Measurements from ENCODE around the gene NOCT. TPM values are rescaled to one million over a fixed set of nuclear protein-coding genes. Genes with fewer than 3 reads are reported as not detected.

The NOCT gene
- total and polyA plus RNA-seq, 2 experiments from 2014 or later = 16.0 to 76.6 TPM

DNA sequence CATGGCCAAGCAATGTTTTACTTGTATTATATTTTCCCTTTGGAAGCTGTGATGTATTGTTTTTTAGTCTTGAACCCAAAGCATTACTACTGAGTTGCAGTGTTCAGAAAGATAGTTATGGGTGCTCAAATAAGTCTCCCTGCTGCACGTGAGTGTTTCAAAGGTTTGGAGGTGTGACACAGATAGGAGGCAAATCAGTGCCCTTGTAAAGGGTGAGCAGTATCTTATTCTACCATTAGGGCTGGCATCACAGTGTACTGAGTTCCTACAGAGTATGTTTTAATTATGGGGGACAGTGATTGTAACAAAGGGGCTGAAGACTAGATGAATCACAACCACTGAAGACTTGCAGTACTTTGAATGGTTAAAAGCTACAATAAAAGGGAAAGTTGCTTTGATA, 38.3 kb downstream of the NOCT start:
- Mint-ChIP-seq H3K27ac (no peak overlapping the region), H3K4me3 (no peak overlapping the region), H3K9me3 (no peaks in the 10 kb centered on the region), H3K4me1 (peaks cover 10% of the 10 kb centered on the region), H3K27me3 (ENCODE audit: insufficient read depth, low read depth, poor library complexity) (peaks cover 4% of the 10 kb centered on the region), H3K36me3 (ENCODE audit: low read depth) (peaks cover 10% of the 10 kb centered on the region)
- no peaks in the 10 kb centered on the region for H3F3A ChIP-seq (replicated peaks; ENCODE audit: low read depth)
- H3K4me1 ChIP-seq (ENCODE audit: insufficient read depth) = peaks cover 12% of the 10 kb centered on the region; the same call in 1 of the 2 replicates
- H3K9me2 ChIP-seq (ENCODE audit: insufficient read depth) = no peaks in the 10 kb centered on the region
- DNase-seq (ENCODE audit: low spot score) = no peak
- TF ChIP-seq, protein P1, sequence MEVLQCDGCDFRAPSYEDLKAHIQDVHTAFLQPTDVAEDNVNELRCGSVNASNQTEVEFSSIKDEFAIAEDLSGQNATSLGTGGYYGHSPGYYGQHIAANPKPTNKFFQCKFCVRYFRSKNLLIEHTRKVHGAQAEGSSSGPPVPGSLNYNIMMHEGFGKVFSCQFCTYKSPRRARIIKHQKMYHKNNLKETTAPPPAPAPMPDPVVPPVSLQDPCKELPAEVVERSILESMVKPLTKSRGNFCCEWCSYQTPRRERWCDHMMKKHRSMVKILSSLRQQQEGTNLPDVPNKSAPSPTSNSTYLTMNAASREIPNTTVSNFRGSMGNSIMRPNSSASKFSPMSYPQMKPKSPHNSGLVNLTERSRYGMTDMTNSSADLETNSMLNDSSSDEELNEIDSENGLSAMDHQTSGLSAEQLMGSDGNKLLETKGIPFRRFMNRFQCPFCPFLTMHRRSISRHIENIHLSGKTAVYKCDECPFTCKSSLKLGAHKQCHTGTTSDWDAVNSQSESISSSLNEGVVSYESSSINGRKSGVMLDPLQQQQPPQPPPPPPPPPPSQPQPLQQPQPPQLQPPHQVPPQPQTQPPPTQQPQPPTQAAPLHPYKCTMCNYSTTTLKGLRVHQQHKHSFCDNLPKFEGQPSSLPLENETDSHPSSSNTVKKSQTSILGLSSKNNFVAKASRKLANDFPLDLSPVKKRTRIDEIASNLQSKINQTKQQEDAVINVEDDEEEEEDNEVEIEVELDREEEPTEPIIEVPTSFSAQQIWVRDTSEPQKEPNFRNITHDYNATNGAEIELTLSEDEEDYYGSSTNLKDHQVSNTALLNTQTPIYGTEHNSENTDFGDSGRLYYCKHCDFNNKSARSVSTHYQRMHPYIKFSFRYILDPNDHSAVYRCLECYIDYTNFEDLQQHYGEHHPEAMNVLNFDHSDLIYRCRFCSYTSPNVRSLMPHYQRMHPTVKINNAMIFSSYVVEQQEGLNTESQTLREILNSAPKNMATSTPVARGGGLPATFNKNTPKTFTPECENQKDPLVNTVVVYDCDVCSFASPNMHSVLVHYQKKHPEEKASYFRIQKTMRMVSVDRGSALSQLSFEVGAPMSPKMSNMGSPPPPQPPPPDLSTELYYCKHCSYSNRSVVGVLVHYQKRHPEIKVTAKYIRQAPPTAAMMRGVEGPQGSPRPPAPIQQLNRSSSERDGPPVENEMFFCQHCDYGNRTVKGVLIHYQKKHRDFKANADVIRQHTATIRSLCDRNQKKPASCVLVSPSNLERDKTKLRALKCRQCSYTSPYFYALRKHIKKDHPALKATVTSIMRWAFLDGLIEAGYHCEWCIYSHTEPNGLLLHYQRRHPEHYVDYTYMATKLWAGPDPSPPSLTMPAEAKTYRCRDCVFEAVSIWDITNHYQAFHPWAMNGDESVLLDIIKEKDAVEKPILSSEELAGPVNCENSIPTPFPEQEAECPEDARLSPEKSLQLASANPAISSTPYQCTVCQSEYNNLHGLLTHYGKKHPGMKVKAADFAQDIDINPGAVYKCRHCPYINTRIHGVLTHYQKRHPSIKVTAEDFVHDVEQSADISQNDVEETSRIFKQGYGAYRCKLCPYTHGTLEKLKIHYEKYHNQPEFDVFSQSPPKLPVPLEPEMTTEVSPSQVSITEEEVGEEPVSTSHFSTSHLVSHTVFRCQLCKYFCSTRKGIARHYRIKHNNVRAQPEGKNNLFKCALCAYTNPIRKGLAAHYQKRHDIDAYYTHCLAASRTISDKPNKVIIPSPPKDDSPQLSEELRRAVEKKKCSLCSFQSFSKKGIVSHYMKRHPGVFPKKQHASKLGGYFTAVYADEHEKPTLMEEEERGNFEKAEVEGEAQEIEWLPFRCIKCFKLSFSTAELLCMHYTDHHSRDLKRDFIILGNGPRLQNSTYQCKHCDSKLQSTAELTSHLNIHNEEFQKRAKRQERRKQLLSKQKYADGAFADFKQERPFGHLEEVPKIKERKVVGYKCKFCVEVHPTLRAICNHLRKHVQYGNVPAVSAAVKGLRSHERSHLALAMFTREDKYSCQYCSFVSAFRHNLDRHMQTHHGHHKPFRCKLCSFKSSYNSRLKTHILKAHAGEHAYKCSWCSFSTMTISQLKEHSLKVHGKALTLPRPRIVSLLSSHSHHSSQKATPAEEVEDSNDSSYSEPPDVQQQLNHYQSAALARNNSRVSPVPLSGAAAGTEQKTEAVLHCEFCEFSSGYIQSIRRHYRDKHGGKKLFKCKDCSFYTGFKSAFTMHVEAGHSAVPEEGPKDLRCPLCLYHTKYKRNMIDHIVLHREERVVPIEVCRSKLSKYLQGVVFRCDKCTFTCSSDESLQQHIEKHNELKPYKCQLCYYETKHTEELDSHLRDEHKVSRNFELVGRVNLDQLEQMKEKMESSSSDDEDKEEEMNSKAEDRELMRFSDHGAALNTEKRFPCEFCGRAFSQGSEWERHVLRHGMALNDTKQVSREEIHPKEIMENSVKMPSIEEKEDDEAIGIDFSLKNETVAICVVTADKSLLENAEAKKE (CRISPR knock-in tag; IDR thresholded peaks at IDR 0.05) = no peak
- TF ChIP-seq NANOG (IDR thresholded peaks at IDR 0.05; ENCODE audit: borderline replicate concordance) = no peak
- ATAC-seq = no peak
- H4K20me1 ChIP-seq (replicated peaks; ENCODE audit: insufficient read depth) = peaks cover 31% of the 10 kb centered on the region
- no peaks in the 10 kb centered on the region for H3K27me3 ChIP-seq (ENCODE audit: insufficient read depth)
- no peak overlapping the region for H2AFZ ChIP-seq
- peaks cover 6% of the 10 kb centered on the region; the same call in 1 of the 2 replicates for H3K36me3 ChIP-seq (ENCODE audit: insufficient read depth)
- no peak overlapping the region for H3K27ac ChIP-seq (ENCODE audit: low read depth)
- H3K4me2 ChIP-seq = no peak overlapping the region
- H3K4me3 ChIP-seq = no peak overlapping the region
- H3K79me2 ChIP-seq (replicated peaks; ENCODE audit: insufficient read depth) = 0 out of 2 replicates have a peak, but pooled peaks cover 11% of the 10 kb centered on the region

DNA sequence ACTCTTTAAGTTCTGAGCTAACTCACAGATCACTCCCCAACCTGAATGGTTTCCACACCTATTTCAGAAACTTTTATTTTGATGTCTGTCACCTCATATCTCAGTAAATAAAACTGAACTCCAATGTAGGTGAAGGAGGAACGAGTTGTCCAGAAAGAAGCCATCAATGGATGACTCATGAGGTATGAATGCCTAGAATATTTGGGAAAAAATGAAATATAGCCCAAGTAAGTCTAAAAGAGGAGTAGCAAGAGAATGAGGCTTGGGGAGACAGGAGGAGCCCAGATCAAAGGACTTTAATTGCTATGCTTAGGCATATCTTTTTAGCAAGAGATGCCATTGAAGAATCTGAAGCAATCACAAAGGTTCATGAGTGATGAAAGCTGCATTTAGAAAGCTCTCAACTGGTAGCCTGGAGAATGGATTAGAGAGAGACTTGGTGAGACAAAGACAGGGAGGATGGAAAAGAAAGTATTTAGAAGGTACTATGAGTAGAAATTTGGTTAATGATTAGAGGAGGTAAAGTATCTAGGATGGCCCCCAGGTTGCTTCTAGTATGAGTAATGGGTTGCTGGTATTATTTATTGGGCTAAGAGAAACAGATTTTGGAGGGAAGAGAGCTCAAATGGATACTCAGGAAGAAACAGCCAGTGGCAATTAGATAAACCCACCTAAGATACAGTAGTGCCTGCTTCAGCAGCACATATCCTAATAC, 39.4 kb downstream of the NOCT start:
- no peaks in the 10 kb centered on the region for H3K27me3 ChIP-seq (ENCODE audit: insufficient read depth)
- peaks cover 15% of the 10 kb centered on the region; the same call in 1 of the 2 replicates for H3K36me3 ChIP-seq (ENCODE audit: insufficient read depth)
- H4K20me1 ChIP-seq (replicated peaks; ENCODE audit: insufficient read depth) = peaks cover 33% of the 10 kb centered on the region
- no peak overlapping the region for H3K4me2 ChIP-seq
- H3K4me3 Mint-ChIP-seq = no peak overlapping the region
- peaks cover 7% of the 10 kb centered on the region for H3K4me1 Mint-ChIP-seq
- peaks cover 2% of the 10 kb centered on the region for H3K27me3 Mint-ChIP-seq (ENCODE audit: insufficient read depth, low read depth, poor library complexity)
- no peaks in the 10 kb centered on the region for H3K9me2 ChIP-seq (ENCODE audit: insufficient read depth)
- H3K27ac ChIP-seq (ENCODE audit: low read depth) = no peak overlapping the region
- H3K36me3 Mint-ChIP-seq (ENCODE audit: low read depth) = peaks cover 17% of the 10 kb centered on the region
- H2AFZ ChIP-seq = no peak overlapping the region
- 0 out of 2 replicates have a peak, but pooled peaks cover 10% of the 10 kb centered on the region for H3K79me2 ChIP-seq (replicated peaks; ENCODE audit: insufficient read depth)
- H3K27ac Mint-ChIP-seq = peak overlapping the region; percentile 21; the same call in 1 of the 2 replicates
- DNase-seq (ENCODE audit: low spot score) (no peak), ATAC-seq (no peak)
- H3K4me1 ChIP-seq (ENCODE audit: insufficient read depth) = peaks cover 12% of the 10 kb centered on the region; the same call in 1 of the 2 replicates
- H3K9me3 Mint-ChIP-seq = no peaks in the 10 kb centered on the region
- H3K4me3 ChIP-seq = no peak overlapping the region
- no peaks in the 10 kb centered on the region for H3F3A ChIP-seq (replicated peaks; ENCODE audit: low read depth)
- TF ChIP-seq, protein P1 (CRISPR knock-in tag; IDR thresholded peaks at IDR 0.05) = no peak
- TF ChIP-seq STAT1 (IDR thresholded peaks at IDR 0.05; ENCODE audit: unreplicated experiment) = no peak
- TF ChIP-seq JUNB (IDR thresholded peaks at IDR 0.05; ENCODE audit: unreplicated experiment) = no peak
- no peak for TF ChIP-seq EZH2phosphoT487 (IDR thresholded peaks at IDR 0.05; ENCODE audit: unreplicated experiment)
